HG03460 (cell line): Measurements from ENCODE around the gene RPUSD2.

Source experiments
- ATAC-seq: cut with Tn5 transposase; IDR thresholded peaks from one replicate; pipeline ENCODE4 v1.9.1; 2021; ENCODE audit not compliant: unreplicated experiment

Gene RPUSD2

GRCh38 chr15:40618906-40619305 lies 49.8 kb downstream of the RPUSD2 start:
- no peak for ATAC-seq

- ATAC-seq: no peak
Observed at GRCh38 chr15:40623361-40623760, 54.3 kb downstream of the RPUSD2 start.
